Body of pancreas (tissue), 4 donors: Measurements from ENCODE around the gene BUD31. TPM values are rescaled to one million over a fixed set of nuclear protein-coding genes. Genes with fewer than 3 reads are reported as not detected.

Source experiments
- ATAC-seq: fragments of 150-250 bp; one replicate; pipeline ENCODE4 v1.9.1; 2016
- DNase-seq, 4 donors: peaks; one replicate each; pipeline ENCODE4 v3.0.0-alpha.2; 2019
- H3K27ac ChIP-seq, 4 donors: fragments of 200-600 bp; sonication (generic); 1 replicate in 3 of 4; 2 replicates in 1 of 4; pipeline versions ENCODE4 v1.5.1 to v1.6.1; 2016 to 2019; ENCODE audit warnings: mild to moderate bottlenecking in 1 of 4, mixed read lengths in 1 of 4, moderate library complexity in 1 of 4
- H3K27me3 ChIP-seq, 2 donors: fragments of 200-600 bp; sonication (generic); one replicate each; pipeline ENCODE4 v1.6.0; 2016; ENCODE audit warnings: mild to moderate bottlenecking in 1 of 2
- H3K36me3 ChIP-seq, 2 donors: fragments of 200-600 bp; sonication (generic); replicated peaks in 1 of 2; 2 replicates each; pipeline ENCODE4 v1.5.1; 2016; ENCODE audit warnings: low read depth in 2 of 2; ENCODE audit not compliant: insufficient read depth in 1 of 2
- H3K4me1 ChIP-seq: fragments of 200-600 bp; sonication (generic); one replicate; pipeline ENCODE4 v1.6.0; 2016
- H3K4me3 ChIP-seq, 2 donors: fragments of 200-600 bp; sonication (generic); 1 replicate in 1 of 2; 2 replicates in 1 of 2; pipeline ENCODE4 v1.5.1; 2016 to 2019
- H3K9me3 ChIP-seq, 3 donors: fragments of 200-600 bp; sonication (generic); 1 replicate in 2 of 3; 2 replicates in 1 of 3; pipeline ENCODE4 v1.5.1; 2016
- POLR2A ChIP-seq, 3 donors: fragments of 450-650 bp; IDR thresholded peaks; one replicate each; pipeline ENCODE4 v1.6.1; 2016; ENCODE audit warnings: antibody characterized with exemption in 3 of 3, mild to moderate bottlenecking in 2 of 3
- WGBS, 2 donors: methylation state at CpG; one replicate each; pipeline ENCODE4 v1.1.5; 2017; 5-methylcytosine and 5-hydroxymethylcytosine counted together
- intact Hi-C: fragments of 100-400 bp; cut with DNase I; formaldehyde crosslinking; loops from one replicate; pipeline ENCODE4 v1.15.1; 2023
- total RNA-seq, 2 donors: library from RNA; depleted of rRNA; stranded (reverse); fragments of >200 nt; gene quantifications; one replicate each; pipeline ENCODE4 v1.1.0, GENCODE V29; 2016
- TF ChIP-seq, protein P1 (sequence below), 7 experiments: fragments of 450-650 bp in 4 of 7; fragments of 200-600 bp in 3 of 7; sonication (generic) in 3 of 7; IDR thresholded peaks; one replicate each; pipeline ENCODE4 v1.5.1; 2016 to 2019; ENCODE audit warnings: antibody characterized with exemption in 7 of 7

Gene BUD31
- total RNA-seq, 2 donors from 2014 or later = 29.6 to 31.6 TPM

DNA sequence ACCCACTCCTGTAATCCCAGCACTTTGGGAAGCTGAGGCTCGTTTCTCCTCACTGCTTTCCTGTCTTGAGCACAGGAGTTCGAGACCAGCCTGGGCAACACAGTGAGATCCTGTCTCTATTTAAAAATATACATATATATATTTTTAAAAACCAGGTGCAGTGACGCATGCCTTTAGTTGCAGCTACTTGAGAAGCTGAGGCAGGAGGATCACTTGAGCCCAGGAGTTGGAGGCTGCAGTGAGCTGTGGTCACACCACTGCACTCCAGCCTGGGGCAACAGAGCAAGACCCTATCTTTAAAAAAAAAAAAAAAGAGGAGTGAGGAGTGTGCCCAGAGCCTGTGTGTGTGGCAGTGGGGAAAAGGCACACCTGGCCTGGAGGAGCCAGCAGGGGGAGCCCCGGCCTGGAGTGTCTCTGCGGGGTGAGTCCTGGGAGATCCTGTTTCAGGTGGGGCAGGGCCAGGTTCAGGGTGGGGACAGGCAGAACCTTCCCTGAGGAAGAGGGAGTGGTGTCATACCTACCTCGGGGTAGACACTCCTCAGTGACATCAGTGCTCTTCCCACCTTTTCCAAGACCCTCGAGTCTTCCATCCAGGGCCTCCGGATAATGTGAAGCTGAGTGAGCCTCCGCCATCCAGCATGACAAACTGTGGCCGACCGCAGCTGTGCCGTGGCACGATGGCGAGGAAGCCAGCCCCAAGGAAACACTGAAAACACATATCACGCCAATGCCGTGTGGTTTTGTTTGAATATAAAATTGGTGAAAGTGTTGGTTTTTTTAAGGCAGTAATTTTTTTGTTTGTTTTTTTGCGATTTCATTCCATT is 43.2 kb upstream of the BUD31 start:
- H3K4me3 ChIP-seq = no peak overlapping the region
- no peaks in the 10 kb centered on the region for H3K27me3 ChIP-seq
- H3K27ac ChIP-seq = no peak overlapping the region
- 78 to 81% methylated on average over 16 to 17 of the region's 17 CpGs for WGBS, 2 donors
- H3K36me3 ChIP-seq = peaks cover 0 to 21% of the 10 kb centered on the region in 2 donors
- peak; percentile 67 for ATAC-seq
- intact Hi-C loops = no loop called here
- no peaks in the 10 kb centered on the region for H3K4me1 ChIP-seq
- H3K9me3 ChIP-seq = no peaks in the 10 kb centered on the region
- no peak for TF ChIP-seq POLR2A (IDR thresholded peaks at IDR 0.05)
- TF ChIP-seq, protein P1, sequence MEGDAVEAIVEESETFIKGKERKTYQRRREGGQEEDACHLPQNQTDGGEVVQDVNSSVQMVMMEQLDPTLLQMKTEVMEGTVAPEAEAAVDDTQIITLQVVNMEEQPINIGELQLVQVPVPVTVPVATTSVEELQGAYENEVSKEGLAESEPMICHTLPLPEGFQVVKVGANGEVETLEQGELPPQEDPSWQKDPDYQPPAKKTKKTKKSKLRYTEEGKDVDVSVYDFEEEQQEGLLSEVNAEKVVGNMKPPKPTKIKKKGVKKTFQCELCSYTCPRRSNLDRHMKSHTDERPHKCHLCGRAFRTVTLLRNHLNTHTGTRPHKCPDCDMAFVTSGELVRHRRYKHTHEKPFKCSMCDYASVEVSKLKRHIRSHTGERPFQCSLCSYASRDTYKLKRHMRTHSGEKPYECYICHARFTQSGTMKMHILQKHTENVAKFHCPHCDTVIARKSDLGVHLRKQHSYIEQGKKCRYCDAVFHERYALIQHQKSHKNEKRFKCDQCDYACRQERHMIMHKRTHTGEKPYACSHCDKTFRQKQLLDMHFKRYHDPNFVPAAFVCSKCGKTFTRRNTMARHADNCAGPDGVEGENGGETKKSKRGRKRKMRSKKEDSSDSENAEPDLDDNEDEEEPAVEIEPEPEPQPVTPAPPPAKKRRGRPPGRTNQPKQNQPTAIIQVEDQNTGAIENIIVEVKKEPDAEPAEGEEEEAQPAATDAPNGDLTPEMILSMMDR (IDR thresholded peaks at IDR 0.05) = peak in 6 of 7 experiments; percentile 46 to 62 (median 50)
- peak; percentile 45 to 67 (median 55) for DNase-seq

DNA sequence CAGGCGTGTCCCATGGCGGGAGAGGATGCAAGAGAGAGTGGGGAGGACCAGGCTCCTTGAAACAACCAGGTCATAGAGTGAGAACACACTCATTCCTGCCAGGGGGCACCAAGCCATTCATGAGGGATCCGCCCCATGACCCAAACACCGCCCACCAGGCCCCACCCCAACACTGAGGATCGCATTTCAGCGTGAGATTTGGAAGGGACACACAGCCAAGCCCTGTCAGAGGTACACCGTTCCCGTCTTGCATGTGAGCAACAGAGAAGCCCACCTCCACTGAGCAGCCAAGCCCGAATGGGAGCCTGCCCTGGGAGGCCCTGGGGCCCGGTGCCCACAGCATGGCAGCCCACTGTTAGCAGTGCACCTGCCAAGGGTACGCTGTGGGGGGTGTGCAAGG is 42.1 kb upstream of the BUD31 start:
- peaks cover 0 to 20% of the 10 kb centered on the region in 2 donors for H3K36me3 ChIP-seq
- ATAC-seq (no peak), DNase-seq (no peak)
- H3K4me1 ChIP-seq = peaks cover under 1% of the 10 kb centered on the region
- no peaks in the 10 kb centered on the region for H3K9me3 ChIP-seq
- WGBS, 2 donors = 89 to 93% methylated on average over 11 of the region's 11 CpGs
- no peaks in the 10 kb centered on the region for H3K27me3 ChIP-seq
- no peak overlapping the region for H3K4me3 ChIP-seq
- intact Hi-C loops = no loop called here
- TF ChIP-seq, protein P1 (IDR thresholded peaks at IDR 0.05) = no peak
- no peak overlapping the region for H3K27ac ChIP-seq

DNA sequence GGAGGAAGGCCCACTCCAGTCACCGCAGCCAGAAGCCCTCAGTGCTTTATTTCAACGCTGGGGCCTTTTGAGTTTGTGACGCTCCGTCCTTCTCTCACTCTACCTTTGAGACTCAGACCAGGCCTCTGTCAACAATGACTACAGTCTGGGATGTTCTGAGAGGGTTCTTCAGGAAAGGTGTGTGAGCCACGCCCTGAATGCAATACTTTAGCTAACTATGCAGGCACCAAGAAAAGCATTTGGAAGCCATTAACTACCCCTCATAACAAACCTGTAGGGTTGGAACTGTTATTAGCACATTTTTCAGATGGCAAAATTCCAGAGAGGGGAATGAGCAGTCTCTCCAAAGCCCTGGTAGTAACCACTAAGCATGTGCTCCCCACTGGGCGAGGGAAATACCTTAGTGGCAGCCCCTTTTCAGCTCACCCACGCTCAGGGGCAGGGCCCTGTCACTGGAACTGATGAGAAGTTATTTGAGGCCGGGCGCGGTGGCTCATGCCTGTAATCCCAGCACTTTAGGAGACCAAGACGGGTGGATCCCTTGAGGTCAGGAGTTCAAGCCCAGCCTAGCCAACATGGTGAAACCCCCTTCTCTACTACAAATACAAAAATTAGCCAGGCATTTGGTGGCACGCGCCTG is 39.9 kb upstream of the BUD31 start:
- H3K4me3 ChIP-seq = no peak overlapping the region
- no peak for DNase-seq
- H3K9me3 ChIP-seq = no peaks in the 10 kb centered on the region
- intact Hi-C loops = no loop called here
- H3K27me3 ChIP-seq = no peaks in the 10 kb centered on the region
- H3K4me1 ChIP-seq = peaks cover 23% of the 10 kb centered on the region
- peaks cover 0 to 14% of the 10 kb centered on the region in 2 donors for H3K36me3 ChIP-seq
- ATAC-seq = no peak
- H3K27ac ChIP-seq = no peak overlapping the region
- TF ChIP-seq, protein P1 (IDR thresholded peaks at IDR 0.05) = no peak
- 91% methylated on average over 8 to 13 of the region's 13 CpGs for WGBS, 2 donors

DNA sequence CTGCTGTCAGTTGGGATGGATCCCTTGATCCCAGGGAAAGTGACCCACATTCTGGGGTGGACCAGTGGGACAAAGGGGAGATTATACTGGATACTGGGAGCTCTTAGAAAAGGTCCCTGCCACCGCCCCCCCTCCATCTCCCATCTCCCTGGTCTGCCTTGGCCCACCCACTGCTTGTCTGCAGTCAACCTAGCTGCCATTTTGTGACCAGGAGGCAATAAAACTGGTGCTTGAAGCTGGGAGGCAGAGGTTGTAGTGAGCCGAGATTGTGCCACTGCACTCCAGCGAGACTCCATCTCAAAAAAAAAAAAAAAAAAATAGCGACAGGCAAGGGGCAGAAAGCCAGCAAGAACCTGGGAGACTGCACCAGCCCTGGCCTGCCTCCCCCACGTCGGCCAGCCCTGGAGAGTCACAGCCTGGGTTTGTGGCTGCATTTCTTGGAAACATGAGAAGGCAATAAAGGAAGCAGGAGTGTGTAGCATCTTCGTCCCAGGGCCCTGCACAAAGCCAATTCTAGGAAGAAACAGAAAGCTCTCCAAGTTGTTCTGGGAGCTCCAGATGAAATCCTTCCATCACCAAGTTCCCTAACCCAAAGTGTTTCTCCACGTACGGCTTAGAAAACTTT is 38.9 kb upstream of the BUD31 start:
- no peaks in the 10 kb centered on the region for H3K9me3 ChIP-seq
- no peak overlapping the region for H3K27ac ChIP-seq
- intact Hi-C loops = no loop called here
- H3K36me3 ChIP-seq = peaks cover 0 to 7% of the 10 kb centered on the region in 2 donors
- H3K4me3 ChIP-seq = no peak overlapping the region
- H3K4me1 ChIP-seq = peaks cover 27% of the 10 kb centered on the region
- 51 to 55% methylated on average over 9 of the region's 9 CpGs for WGBS, 2 donors
- ATAC-seq (no peak), DNase-seq (no peak)
- no peaks in the 10 kb centered on the region for H3K27me3 ChIP-seq
- TF ChIP-seq POLR2A (IDR thresholded peaks at IDR 0.05) = no peak
- TF ChIP-seq, protein P1 (IDR thresholded peaks at IDR 0.05) = no peak
